Neural progenitor cell (in vitro differentiated cells): ENCODE data around the gene SNX9. TPM values are rescaled to one million over a fixed set of nuclear protein-coding genes. Genes with fewer than 3 reads are reported as not detected.

ENCODE experiments used
- DNase-seq: peaks from one replicate; pipeline ENCODE4 v3.0.0-alpha.2; 2016; ENCODE audit warnings: low spot score
- H2AFZ ChIP-seq: fragments of 200-600 bp; sonication (generic); replicated peaks from 2 replicates; pipeline ENCODE4 v1.6.1; 2016; ENCODE audit warnings: antibody characterized with exemption
- H3F3A ChIP-seq: fragments of 200-600 bp; sonication (generic); 2 replicates; pipeline ENCODE4 v1.6.1; 2016; ENCODE audit warnings: antibody characterized with exemption, low read depth
- H3K27ac ChIP-seq: fragments of 200-600 bp; sonication (generic); 2 replicates; pipeline ENCODE4 v1.5.1; 2016; ENCODE audit warnings: mild to moderate bottlenecking
- H3K27me3 ChIP-seq: fragments of 200-600 bp; sonication (generic); 2 replicates; pipeline ENCODE4 v1.6.1; 2016; ENCODE audit warnings: mild to moderate bottlenecking, moderate library complexity
- H3K36me3 ChIP-seq: fragments of 200-600 bp; sonication (generic); 2 replicates; pipeline ENCODE4 v1.5.1; 2016
- H3K4me1 ChIP-seq: fragments of 200-600 bp; sonication (generic); 2 replicates; pipeline ENCODE4 v1.6.1; 2016; ENCODE audit warnings: mixed run types
- H3K4me2 ChIP-seq: fragments of 200-600 bp; sonication (generic); 2 replicates; pipeline ENCODE4 v1.6.1; 2016
- H3K4me3 ChIP-seq: fragments of 200-600 bp; sonication (generic); 2 replicates; pipeline ENCODE4 v1.5.1; 2016
- H3K79me2 ChIP-seq: fragments of 200-600 bp; sonication (generic); 2 replicates; pipeline ENCODE4 v1.6.1; 2016; ENCODE audit warnings: low read depth
- H3K9ac ChIP-seq: fragments of 200-600 bp; sonication (generic); 2 replicates; pipeline ENCODE4 v1.6.1; 2016
- H3K9me3 ChIP-seq: fragments of 200-600 bp; sonication (generic); 2 replicates; pipeline ENCODE4 v1.5.1; 2016; ENCODE audit warnings: low read depth
- H4K20me1 ChIP-seq: fragments of 200-600 bp; sonication (generic); 2 replicates; pipeline ENCODE4 v1.6.1; 2016; ENCODE audit warnings: low read depth
- H3K27ac Mint-ChIP-seq: 3 replicates; pipeline ENCODE4 v1.8.0; 2021; ENCODE audit warnings: mixed read lengths
- H3K27me3 Mint-ChIP-seq: 2 replicates; pipeline ENCODE4 v1.8.0; 2022; ENCODE audit warnings: low read depth, mild to moderate bottlenecking, inconsistent platforms, moderate library complexity, mixed read lengths; ENCODE audit not compliant: insufficient read depth
- H3K36me3 Mint-ChIP-seq: 3 replicates; pipeline ENCODE4 v1.8.0; 2021; ENCODE audit warnings: mixed read lengths
- H3K4me1 Mint-ChIP-seq: 3 replicates; pipeline ENCODE4 v1.8.0; 2021; ENCODE audit warnings: mixed read lengths
- H3K4me3 Mint-ChIP-seq: 3 replicates; pipeline ENCODE4 v1.8.0; 2021; ENCODE audit warnings: mild to moderate bottlenecking, moderate library complexity, mixed read lengths
- H3K9me3 Mint-ChIP-seq: 3 replicates; pipeline ENCODE4 v1.8.0; 2020; ENCODE audit warnings: mixed read lengths
- CTCF ChIP-seq: fragments of 200-600 bp; sonication (generic); IDR thresholded peaks from 2 replicates; pipeline ENCODE4 v1.5.1; 2017; ENCODE audit warnings: antibody characterized with exemption, mild to moderate bottlenecking
- EZH2 ChIP-seq: fragments of 200-600 bp; sonication (generic); IDR thresholded peaks from 2 replicates; pipeline ENCODE4 v1.6.1; 2017; ENCODE audit warnings: antibody characterized with exemption, mild to moderate bottlenecking, moderate library complexity
- EZH2phosphoT487 ChIP-seq: fragments of 200-600 bp; sonication (generic); IDR thresholded peaks from 2 replicates; pipeline ENCODE4 v1.6.1; 2017; ENCODE audit warnings: antibody characterized with exemption
- total RNA-seq: library from RNA; depleted of rRNA; stranded (reverse); fragments of >200 nt; gene quantifications from 2 replicates; pipeline ENCODE4 v1.2.3, GENCODE V29; 2015; ENCODE audit warnings: low replicate concordance

SNX9 gene
- total RNA-seq, 1 donor from 2014 or later = 17.8 TPM

- Mint-ChIP-seq H3K4me1 (peaks cover 18% of the 10 kb centered on the region), H3K4me3 (peak overlapping the region; percentile 75), H3K27ac (no peak overlapping the region), H3K36me3 (no peaks in the 10 kb centered on the region), H3K27me3 (peaks cover 16% of the 10 kb centered on the region), H3K9me3 (no peaks in the 10 kb centered on the region)
- Histone ChIP-seq H3K9me3 (no peaks in the 10 kb centered on the region), H3K36me3 (no peaks in the 10 kb centered on the region), H3K79me2 (no peaks in the 10 kb centered on the region), H3F3A (peaks cover 9% of the 10 kb centered on the region), H2AFZ (peak overlapping the region; percentile 91), H3K27me3 (peaks cover 59% of the 10 kb centered on the region), H3K4me2 (peak overlapping the region; percentile 89), H3K27ac (no peak overlapping the region), H3K4me1 (peaks cover 11% of the 10 kb centered on the region), H3K4me3 (peak overlapping the region; percentile 69), H4K20me1 (peaks cover 7% of the 10 kb centered on the region), H3K9ac (no peak overlapping the region)
- DNase-seq = no peak
- no peak for TF ChIP-seq EZH2
- no peak for TF ChIP-seq CTCF
- no peak for TF ChIP-seq EZH2phosphoT487
Measured at GRCh38 chr6:157981132-157981394, 158.0 kb downstream of the SNX9 start.

DNA sequence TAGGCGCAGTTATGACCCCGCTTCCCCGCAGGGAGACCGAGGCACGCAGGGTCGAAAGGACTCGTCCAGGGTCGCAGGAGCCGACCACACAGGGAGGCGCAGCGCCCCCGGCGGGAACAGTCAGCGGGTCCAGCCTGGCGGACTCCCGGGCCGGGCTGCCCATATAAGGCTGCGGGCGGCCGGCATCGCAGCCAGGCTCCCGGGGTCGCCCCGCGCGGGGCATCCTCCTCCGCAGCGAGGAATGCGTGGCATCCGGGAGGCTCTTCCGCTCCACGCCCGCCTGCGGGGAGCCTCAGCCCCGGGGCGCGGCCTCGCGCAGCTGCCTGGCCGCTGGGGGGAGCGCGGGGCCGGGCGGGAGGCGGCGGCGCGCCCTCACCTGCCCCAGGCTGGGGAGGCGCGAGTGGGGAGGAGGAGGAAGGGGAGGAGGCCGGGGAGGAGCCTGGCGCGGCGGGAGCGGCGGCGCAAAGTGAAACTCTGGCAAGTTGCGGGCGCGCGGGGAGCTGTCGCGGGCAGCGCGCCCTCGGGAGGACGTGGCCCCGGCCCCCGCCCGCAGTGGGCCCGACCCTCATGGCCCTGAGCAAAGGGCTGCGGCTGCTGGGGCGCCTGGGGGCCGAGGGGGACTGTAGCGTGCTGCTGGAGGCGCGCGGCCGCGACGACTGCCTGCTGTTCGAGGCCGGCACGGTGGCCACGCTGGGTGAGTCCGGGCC lies 158.5 kb downstream of the SNX9 start, which contains the start of gene SYNJ2:
Gene SYNJ2 (plus strand): TSS at position 469 of the 707 bp plus-strand sequence. CDS start 99 bp downstream, at position 568.
- Mint-ChIP-seq H3K4me1 (peaks cover 19% of the 10 kb centered on the region), H3K9me3 (no peaks in the 10 kb centered on the region), H3K4me3 (peak within 1 kb of the TSS; percentile 90), H3K36me3 (no peaks in the 10 kb centered on the region), H3K27me3 (peaks cover 16% of the 10 kb centered on the region), H3K27ac (peak within 1 kb of the TSS; percentile 33)
- peaks cover 59% of the 10 kb centered on the region for H3K27me3 ChIP-seq
- no peaks in the 10 kb centered on the region for H3K36me3 ChIP-seq
- peak within 1 kb of the TSS; percentile 69 for H3K4me3 ChIP-seq
- H3K79me2 ChIP-seq = no peaks in the 10 kb centered on the region
- no peak within 1 kb of the TSS for H3K9ac ChIP-seq
- peaks cover 7% of the 10 kb centered on the region for H4K20me1 ChIP-seq
- H3F3A ChIP-seq = peaks cover 9% of the 10 kb centered on the region
- H2AFZ ChIP-seq = peak within 1 kb of the TSS; percentile 91
- no peak within 1 kb of the TSS for H3K27ac ChIP-seq
- peak; percentile 89 for DNase-seq
- H3K4me2 ChIP-seq = peak within 1 kb of the TSS; percentile 89
- peaks cover 13% of the 10 kb centered on the region for H3K4me1 ChIP-seq
- no peaks in the 10 kb centered on the region for H3K9me3 ChIP-seq
- no peak for TF ChIP-seq EZH2
- peak; percentile 58 for TF ChIP-seq CTCF
- peak; percentile 60 for TF ChIP-seq EZH2phosphoT487

- Mint-ChIP-seq H3K36me3 (no peaks in the 10 kb centered on the region), H3K9me3 (no peaks in the 10 kb centered on the region), H3K27ac (peak overlapping the region; percentile 33), H3K4me1 (peaks cover 19% of the 10 kb centered on the region), H3K4me3 (peak overlapping the region; percentile 90), H3K27me3 (peaks cover 12% of the 10 kb centered on the region)
- Histone ChIP-seq H3K4me2 (peak overlapping the region; percentile 89), H3K4me3 (peak overlapping the region; percentile 69), H3K9me3 (no peaks in the 10 kb centered on the region), H3K79me2 (no peaks in the 10 kb centered on the region), H3K36me3 (no peaks in the 10 kb centered on the region), H3K27me3 (peaks cover 59% of the 10 kb centered on the region), H4K20me1 (peaks cover 7% of the 10 kb centered on the region), H2AFZ (peak overlapping the region; percentile 91), H3K4me1 (peaks cover 13% of the 10 kb centered on the region), H3K27ac (no peak overlapping the region), H3K9ac (no peak overlapping the region), H3F3A (peaks cover 9% of the 10 kb centered on the region)
- DNase-seq = peak; percentile 74
- TF ChIP-seq CTCF = no peak
- TF ChIP-seq EZH2phosphoT487 = peak; percentile 7
Measured at GRCh38 chr6:157982102-157982562, 159.1 kb downstream of the SNX9 start.
